ENCODE measurements around the gene TEKTIP1.

Gene TEKTIP1

GRCh38 chr19:3531716-3532115, 7.3 kb upstream of the TEKTIP1 start:
- TF ChIP-seq TAF1 (IDR thresholded peaks at IDR 0.05; ENCODE audit: low read depth): no peak
- no peak for TF ChIP-seq MAX (IDR thresholded peaks at IDR 0.05)

GRCh38 chr19:3532154-3532786, 6.7 kb upstream of the TEKTIP1 start:
- no peak for TF ChIP-seq RAD21 (IDR thresholded peaks at IDR 0.05; ENCODE audit: low read depth)
- no peak for TF ChIP-seq FOXM1 (IDR thresholded peaks at IDR 0.05; ENCODE audit: borderline replicate concordance, low read depth)
- no peak for TF ChIP-seq EGR1 (IDR thresholded peaks at IDR 0.05)
- no peak for TF ChIP-seq EP300 (IDR thresholded peaks at IDR 0.05; ENCODE audit: borderline replicate concordance)
- no peak for TF ChIP-seq YY1 (IDR thresholded peaks at IDR 0.05; ENCODE audit: low read depth)
- no peak for TF ChIP-seq REST (IDR thresholded peaks at IDR 0.05; ENCODE audit: low read depth)
- no peak for TF ChIP-seq ZBTB7A (IDR thresholded peaks at IDR 0.05; ENCODE audit: low read depth)
- TF ChIP-seq TEAD4 (IDR thresholded peaks at IDR 0.05): no peak
- TF ChIP-seq CREB1 (IDR thresholded peaks at IDR 0.05; ENCODE audit: low read depth): no peak
- no peak for TF ChIP-seq NFIC (IDR thresholded peaks at IDR 0.05)
- TF ChIP-seq USF1 (IDR thresholded peaks at IDR 0.05): no peak
- no peak for TF ChIP-seq CEBPB (IDR thresholded peaks at IDR 0.05)
- no peak for TF ChIP-seq TAF1 (IDR thresholded peaks at IDR 0.05; ENCODE audit: low read depth)

GRCh38 chr19:3533033-3533432, 5.9 kb upstream of the TEKTIP1 start:
- TF ChIP-seq EP300 (IDR thresholded peaks at IDR 0.05; ENCODE audit: borderline replicate concordance) (no peak), FOXM1 (IDR thresholded peaks at IDR 0.05; ENCODE audit: borderline replicate concordance, low read depth) (no peak), NFIC (IDR thresholded peaks at IDR 0.05) (no peak), MAX (IDR thresholded peaks at IDR 0.05) (no peak), YY1 (IDR thresholded peaks at IDR 0.05; ENCODE audit: low read depth) (no peak), ZBTB7A (IDR thresholded peaks at IDR 0.05; ENCODE audit: low read depth) (no peak), USF1 (IDR thresholded peaks at IDR 0.05) (no peak), TEAD4 (IDR thresholded peaks at IDR 0.05) (no peak), EGR1 (IDR thresholded peaks at IDR 0.05) (no peak), REST (IDR thresholded peaks at IDR 0.05; ENCODE audit: low read depth) (no peak), TCF12 (IDR thresholded peaks at IDR 0.05; ENCODE audit: low read depth) (no peak), TAF1 (IDR thresholded peaks at IDR 0.05; ENCODE audit: low read depth) (no peak), CEBPB (IDR thresholded peaks at IDR 0.05) (no peak), RAD21 (IDR thresholded peaks at IDR 0.05; ENCODE audit: low read depth) (no peak), CREB1 (IDR thresholded peaks at IDR 0.05; ENCODE audit: low read depth) (no peak)

- TF ChIP-seq MAX (IDR thresholded peaks at IDR 0.05): no peak
- no peak for TF ChIP-seq TCF12 (IDR thresholded peaks at IDR 0.05; ENCODE audit: low read depth)
- TF ChIP-seq FOXM1 (IDR thresholded peaks at IDR 0.05; ENCODE audit: borderline replicate concordance, low read depth): no peak
- TF ChIP-seq YY1 (IDR thresholded peaks at IDR 0.05; ENCODE audit: low read depth): no peak
- TF ChIP-seq EGR1 (IDR thresholded peaks at IDR 0.05): no peak
- no peak for TF ChIP-seq CREB1 (IDR thresholded peaks at IDR 0.05; ENCODE audit: low read depth)
- no peak for TF ChIP-seq RAD21 (IDR thresholded peaks at IDR 0.05; ENCODE audit: low read depth)
- TF ChIP-seq TEAD4 (IDR thresholded peaks at IDR 0.05): no peak
Measured at GRCh38 chr19:3533563-3534216, 5.3 kb upstream of the TEKTIP1 start.

GRCh38 chr19:3534375-3535234, 4.4 kb upstream of the TEKTIP1 start:
- no peak for TF ChIP-seq ZBTB7A (IDR thresholded peaks at IDR 0.05; ENCODE audit: low read depth)
- TF ChIP-seq TEAD4 (IDR thresholded peaks at IDR 0.05): no peak
- no peak for TF ChIP-seq TCF12 (IDR thresholded peaks at IDR 0.05; ENCODE audit: low read depth)
- TF ChIP-seq MAX (IDR thresholded peaks at IDR 0.05): no peak
- TF ChIP-seq FOXM1 (IDR thresholded peaks at IDR 0.05; ENCODE audit: borderline replicate concordance, low read depth): no peak

Measured in Ishikawa (cell line).